H1 (cell line): ENCODE data around the gene MPPED2. TPM values are rescaled to one million over a fixed set of nuclear protein-coding genes. Genes with fewer than 3 reads are reported as not detected.

Experiments
- CTCF ChIA-PET: fragments of 300-600 bp; sonication (Branson Sonifier 250); formaldehyde crosslinking; loops from one replicate; lab custom pipeline; 2021; ENCODE audit not compliant: partially characterized antibody; lab: Charles Lee
- POLR2A ChIA-PET: fragments of 300-600 bp; sonication (Branson Sonifier 250); formaldehyde crosslinking; loops from one replicate; lab custom pipeline; 2021; ENCODE audit warnings: inconsistent platforms; ENCODE audit not compliant: partially characterized antibody; lab: Charles Lee
- DNase-seq, 2 experiments: peaks; one replicate each; pipeline versions ENCODE4 v3.0.0 to v3.0.0-alpha.2; 2010 to 2022; ENCODE audit warnings: low spot score in 2 of 2, low read depth in 1 of 2, mixed read lengths in 1 of 2
- FAIRE-seq: peaks from 2 replicates; lab custom pipeline; 2011; peaks lifted over from hg19 to GRCh38; lab: Jason Lieb, UNC
- H2AFZ ChIP-seq: 2 replicates; pipeline ENCODE4 v1.8.1; 2012; ENCODE audit warnings: low read length, inconsistent platforms
- H2AK5ac ChIP-seq: 2 replicates; pipeline ENCODE4 v1.6.1; 2013; ENCODE audit warnings: low read depth, low read length
- H2BK120ac ChIP-seq: replicated peaks from 2 replicates; pipeline ENCODE3; 2013; ENCODE audit warnings: low read depth, low read length, inconsistent platforms
- H2BK12ac ChIP-seq: 2 replicates; pipeline ENCODE4 v1.6.1; 2013; ENCODE audit warnings: low read depth, low read length
- H2BK15ac ChIP-seq: 2 replicates; pipeline ENCODE4 v1.6.1; 2013; ENCODE audit warnings: low read length
- H2BK20ac ChIP-seq: 2 replicates; pipeline ENCODE4 v1.6.1; 2013; ENCODE audit warnings: low read length
- H2BK5ac ChIP-seq: 2 replicates; pipeline ENCODE4 v1.6.1; 2013; ENCODE audit warnings: low read depth, low read length
- H3K14ac ChIP-seq: 2 replicates; pipeline ENCODE4 v1.6.1; 2013; ENCODE audit warnings: inconsistent platforms; ENCODE audit not compliant: insufficient read length
- H3K18ac ChIP-seq: 2 replicates; pipeline ENCODE4 v1.6.1; 2013; ENCODE audit warnings: low read length; ENCODE audit errors: extremely low read depth
- H3K23ac ChIP-seq: 2 replicates; pipeline ENCODE4 v1.6.1; 2013; ENCODE audit warnings: inconsistent platforms; ENCODE audit not compliant: insufficient read length
- H3K23me2 ChIP-seq: 2 replicates; pipeline ENCODE4 v1.6.1; 2013; ENCODE audit warnings: low read depth, low read length
- H3K27ac ChIP-seq: 2 replicates; pipeline ENCODE4 v1.6.1; 2011; ENCODE audit warnings: low read depth, low read length, inconsistent platforms
- H3K27me3 ChIP-seq, 4 experiments: replicated peaks in 1 of 4; 1 replicate in 1 of 4; 2 replicates in 3 of 4; pipeline versions ENCODE4 v1.6.1 to v1.8.1; 2011 to 2013; ENCODE audit warnings: low read length in 3 of 4, mild to moderate bottlenecking in 3 of 4, inconsistent platforms in 2 of 4, mixed read lengths in 2 of 4, moderate library complexity in 1 of 4; ENCODE audit not compliant: control insufficient read depth in 3 of 4, insufficient read depth in 3 of 4; ENCODE audit errors: extremely low read depth in 1 of 4
- H3K36me3 ChIP-seq, 4 experiments: 2 replicates each; pipeline versions ENCODE4 v1.6.1 to v1.8.1; 2011 to 2013; ENCODE audit warnings: mild to moderate bottlenecking in 4 of 4, low read length in 3 of 4, moderate library complexity in 2 of 4, control low read depth in 1 of 4, inconsistent platforms in 1 of 4; ENCODE audit not compliant: insufficient read depth in 4 of 4, control insufficient read depth in 2 of 4
- H3K4ac ChIP-seq: replicated peaks from 2 replicates; pipeline ENCODE3; 2013; ENCODE audit warnings: low read length, low read depth, mixed read lengths, inconsistent platforms; ENCODE audit not compliant: insufficient read length
- H3K4me1 ChIP-seq, 4 experiments: replicated peaks in 1 of 4; 1 replicate in 1 of 4; 2 replicates in 3 of 4; pipeline versions ENCODE4 v1.6.1 to v1.8.1; 2011 to 2013; ENCODE audit warnings: low read length in 3 of 4, inconsistent platforms in 2 of 4, mixed read lengths in 1 of 4; ENCODE audit not compliant: insufficient read depth in 4 of 4, control insufficient read depth in 3 of 4
- H3K4me2 ChIP-seq, 2 experiments: 2 replicates each; pipeline versions ENCODE4 v1.6.1 to v1.8.1; 2011 to 2013; ENCODE audit warnings: low read depth in 2 of 2, low read length in 2 of 2, control low read depth in 1 of 2, inconsistent platforms in 1 of 2, mild to moderate bottlenecking in 1 of 2; ENCODE audit not compliant: insufficient read depth in 1 of 2
- H3K4me3 ChIP-seq, 4 experiments: fragments of 200-600, 300-600 bp in 1 of 4; sonication (generic), shearing (Covaris generic), sonication (Bioruptor Twin) in 1 of 4; 2 replicates each; pipeline versions ENCODE4 v1.5.1 to v1.8.1; 2011 to 2016; ENCODE audit warnings: low read length in 4 of 4, low read depth in 3 of 4, control low read depth in 2 of 4, inconsistent platforms in 2 of 4, mild to moderate bottlenecking in 2 of 4, mixed read lengths in 1 of 4, moderate library complexity in 1 of 4; ENCODE audit not compliant: insufficient read depth in 2 of 4; ENCODE audit errors: extremely low read depth in 1 of 4
- H3K56ac ChIP-seq: replicated peaks from 2 replicates; pipeline ENCODE3; 2013; ENCODE audit warnings: low read depth, mild to moderate bottlenecking, mixed read lengths, low read length, inconsistent platforms; ENCODE audit not compliant: insufficient read length
- H3K79me1 ChIP-seq: 2 replicates; pipeline ENCODE4 v1.6.1; 2013; ENCODE audit warnings: low read depth, low read length, control low read depth
- H3K79me2 ChIP-seq, 2 experiments: 2 replicates each; pipeline versions ENCODE4 v1.6.1 to v1.8.1; 2012 to 2013; ENCODE audit warnings: low read length in 2 of 2, mild to moderate bottlenecking in 2 of 2, inconsistent platforms in 1 of 2; ENCODE audit not compliant: insufficient read depth in 2 of 2, control insufficient read depth in 1 of 2
- H3K9ac ChIP-seq, 4 experiments: replicated peaks in 1 of 4; 1 replicate in 1 of 4; 2 replicates in 3 of 4; pipeline versions ENCODE4 v1.6.1 to v1.8.1; 2011 to 2013; ENCODE audit warnings: low read depth in 3 of 4, low read length in 3 of 4, control low read depth in 2 of 4, mild to moderate bottlenecking in 2 of 4, moderate library complexity in 2 of 4, inconsistent platforms in 1 of 4; ENCODE audit errors: extremely low read depth in 1 of 4
- H3K9me3 ChIP-seq, 2 experiments: 2 replicates each; pipeline versions ENCODE4 v1.6.1 to v1.8.1; 2012 to 2013; ENCODE audit warnings: mild to moderate bottlenecking in 2 of 2, moderate library complexity in 2 of 2, control low read depth in 1 of 2, inconsistent platforms in 1 of 2, low read depth in 1 of 2, low read length in 1 of 2, mixed read lengths in 1 of 2; ENCODE audit not compliant: insufficient read depth in 2 of 2
- H4K20me1 ChIP-seq, 2 experiments: replicated peaks in 1 of 2; 2 replicates each; pipeline versions ENCODE3 to v1.8.1; 2011 to 2013; ENCODE audit warnings: inconsistent platforms in 2 of 2, low read length in 2 of 2, mild to moderate bottlenecking in 1 of 2; ENCODE audit not compliant: insufficient read depth in 2 of 2, control insufficient read depth in 1 of 2
- H4K5ac ChIP-seq: 2 replicates; pipeline ENCODE4 v1.6.1; 2013; ENCODE audit warnings: low read length, low read depth, mixed read lengths, inconsistent platforms; ENCODE audit not compliant: insufficient read length
- H4K8ac ChIP-seq: 2 replicates; pipeline ENCODE4 v1.8.0; 2013; ENCODE audit warnings: mild to moderate bottlenecking, moderate library complexity, low read length, inconsistent platforms; ENCODE audit not compliant: insufficient read depth; ENCODE audit errors: extremely low read depth
- H4K91ac ChIP-seq: replicated peaks from 2 replicates; pipeline ENCODE3; 2013; ENCODE audit warnings: low read length, mixed read lengths, inconsistent platforms; ENCODE audit not compliant: insufficient read length
- CEBPB ChIP-seq: IDR thresholded peaks from 2 replicates; pipeline ENCODE4 v1.6.1; 2012; ENCODE audit warnings: low read depth, low read length
- HDAC6 ChIP-seq: IDR thresholded peaks from one replicate; pipeline ENCODE4 v1.7.1; 2012; ENCODE audit warnings: low read depth, mild to moderate bottlenecking, inconsistent platforms, low read length, moderate library complexity
- NANOG ChIP-seq: IDR thresholded peaks from 2 replicates; pipeline ENCODE4 v1.6.1; 2011; ENCODE audit warnings: low read length, low read depth, mild to moderate bottlenecking, inconsistent platforms; ENCODE audit not compliant: insufficient read depth, poor library complexity, severe bottlenecking
- POU5F1 ChIP-seq: IDR thresholded peaks from 2 replicates; pipeline ENCODE4 v1.6.1; 2011; ENCODE audit warnings: low read depth, mild to moderate bottlenecking, low read length, moderate library complexity
- RFX5 ChIP-seq: IDR thresholded peaks from 2 replicates; pipeline ENCODE4 v1.6.1; 2011; ENCODE audit warnings: low read depth, low read length, improper control_type of control experiment, borderline replicate concordance
- RNF2 ChIP-seq: fragments of 200-900, 300-1000 bp; sonication (generic); IDR thresholded peaks from 2 replicates; pipeline ENCODE4 v1.7.1; 2016; ENCODE audit warnings: borderline replicate concordance, low read depth, mild to moderate bottlenecking, antibody characterized with exemption, low read length; ENCODE audit not compliant: poor library complexity, severe bottlenecking; ENCODE audit errors: missing control alignments
- SP2 ChIP-seq: IDR thresholded peaks from 2 replicates; pipeline ENCODE4 v1.6.1; 2012; ENCODE audit warnings: mild to moderate bottlenecking, low read length, inconsistent platforms
- SP4 ChIP-seq: IDR thresholded peaks from 2 replicates; pipeline ENCODE4 v1.6.1; 2012; ENCODE audit warnings: low read length, inconsistent platforms
- SUZ12 ChIP-seq: fragments of 200-600 bp; sonication (generic); IDR thresholded peaks from 2 replicates; pipeline ENCODE4 v1.6.1; 2012; ENCODE audit warnings: mild to moderate bottlenecking, inconsistent platforms, low read length, moderate library complexity, mixed read lengths
- TBP ChIP-seq: IDR thresholded peaks from 2 replicates; pipeline ENCODE4 v1.6.1; 2011; ENCODE audit warnings: low read depth, low read length, improper control_type of control experiment
- WGBS, 2 experiments: shearing (Covaris generic) in 1 of 2; methylation state at CpG; one replicate each; pipeline versions ENCODE4 v1.1.6 to v1.1.7; 2013 to 2015; ENCODE audit warnings: low lambda C conversion rate in 2 of 2, mixed read lengths in 2 of 2, inconsistent platforms in 1 of 2, low coverage in 1 of 2, missing lambda C conversion rate in 1 of 2; ENCODE audit not compliant: insufficient replicate concordance in 2 of 2, insufficient coverage in 1 of 2, insufficient read length in 1 of 2; ENCODE audit errors: extremely low coverage in 1 of 2, missing lambda C conversion rate in 1 of 2; 5-methylcytosine and 5-hydroxymethylcytosine counted together
- polyA plus RNA-seq, 7 experiments: library from polyadenylated mRNA; depleted of rRNA in 3 of 7; stranded (reverse) in 5 of 7; unstranded in 2 of 7; fragments of >200 nt in 5 of 7; fragments of 200-250 nt in 2 of 7; gene quantifications; 1 replicate in 5 of 7; 2 replicates in 1 of 7; 4 replicates in 1 of 7; pipeline versions ENCODE4 v1.2.1 to v1.2.3, GENCODE V29; 2011 to 2013; ENCODE audit warnings: missing spikeins in 2 of 7, mixed read lengths in 2 of 7
- total RNA-seq: library from RNA; stranded (reverse); fragmentation: NEBNext Ultra II Directional; extraction: Animal tissue kit (Norgen Biotek cat#: 25700); gene quantifications from 2 replicates; pipeline ENCODE4 v1.2.1, GENCODE V29; 2021

The MPPED2 gene
- total and polyA plus RNA-seq, 2 of the 8 experiments (the other 6 are each of a cell fraction or from before 2014, with no cell fraction given), result 1.3 to 3.5 TPM

DNA sequence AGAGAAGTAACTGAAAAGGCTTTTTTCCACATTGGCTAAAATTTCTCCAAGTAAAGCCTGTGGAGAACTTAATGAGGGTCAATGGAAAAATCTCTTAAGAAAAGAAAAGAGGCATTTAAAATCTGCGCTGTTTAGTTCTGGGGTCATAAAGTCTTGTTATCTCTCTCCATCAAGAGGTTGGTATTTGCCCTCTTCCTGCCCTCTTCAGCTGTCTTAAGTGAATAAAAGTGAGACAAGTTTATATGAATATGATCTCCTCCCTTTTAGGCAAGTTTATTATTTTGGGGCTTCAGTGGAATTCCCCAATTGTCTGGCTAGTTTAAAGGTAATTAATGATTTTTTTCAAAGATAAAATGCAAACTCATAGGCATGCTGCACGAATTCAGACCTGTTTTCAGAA, 173.6 kb downstream of the MPPED2 start:
- no peak overlapping the region for H2BK120ac ChIP-seq
- no peak overlapping the region for H3K27ac ChIP-seq
- H4K20me1 ChIP-seq, result no peaks in the 10 kb centered on the region
- H3K23ac ChIP-seq, result no peak overlapping the region
- no peak overlapping the region for H3K9ac ChIP-seq
- no peaks in the 10 kb centered on the region for H3K79me2 ChIP-seq
- POLR2A ChIA-PET, result interaction anchor here (0.8 kb wide), 1 partner anchor 14 kb away, joined by 3 read pairs; no protein-coding TSS in a partner anchor
- H2AK5ac ChIP-seq, result no peak overlapping the region
- no peak overlapping the region for H3K4me2 ChIP-seq
- H2BK12ac ChIP-seq, result no peak overlapping the region
- H4K91ac ChIP-seq, result no peak overlapping the region
- H2BK5ac ChIP-seq, result no peak overlapping the region
- no peak overlapping the region for H4K5ac ChIP-seq
- WGBS, 2 experiments, result 92% methylated on average over 2 of the region's 2 CpGs; no CpG with 5 or more reads in 1 of the 2 experiments
- H4K8ac ChIP-seq, result no peak overlapping the region
- H2BK15ac ChIP-seq, result no peak overlapping the region
- no peaks in the 10 kb centered on the region; a peak in 1 of 7 replicates for H3K27me3 ChIP-seq
- no peak overlapping the region for H2AFZ ChIP-seq
- no peak overlapping the region for H2BK20ac ChIP-seq
- no peak for FAIRE-seq
- H3K18ac ChIP-seq, result no peak overlapping the region
- no peaks in the 10 kb centered on the region for H3K79me1 ChIP-seq
- H3K23me2 ChIP-seq, result no peaks in the 10 kb centered on the region
- no peak overlapping the region for H3K56ac ChIP-seq
- H3K36me3 ChIP-seq, result no peaks in the 10 kb centered on the region
- H3K9me3 ChIP-seq, result no peaks in the 10 kb centered on the region
- CTCF ChIA-PET, result interaction anchor here (1.2 kb wide), 1 partner anchor 35 kb away, joined by 3 read pairs; no protein-coding TSS in a partner anchor
- no peak overlapping the region for H3K4ac ChIP-seq
- no peaks in the 10 kb centered on the region; a peak in 1 of 7 replicates for H3K4me1 ChIP-seq
- no peak overlapping the region for H3K4me3 ChIP-seq
- no peak for DNase-seq
- H3K14ac ChIP-seq, result no peak overlapping the region
- TF ChIP-seq RFX5, result no peak
- TF ChIP-seq SUZ12, result no peak
- TF ChIP-seq SP2, result no peak
- TF ChIP-seq NANOG, result no peak
- no peak for TF ChIP-seq POU5F1
- no peak for TF ChIP-seq SP4
- TF ChIP-seq HDAC6, result no peak
- TF ChIP-seq CEBPB, result no peak
- no peak for TF ChIP-seq TBP
- TF ChIP-seq RNF2, result no peak
